Panc1 (cell line): ENCODE measurements around the gene ZC3HAV1.

Source experiments
- POLR2AphosphoS5 ChIP-seq: IDR thresholded peaks from 2 replicates; pipeline ENCODE4 v1.6.1; 2012; ENCODE audit warnings: mild to moderate bottlenecking, low read depth, low read length, moderate library complexity
- TF ChIP-seq, protein P1 (sequence below): fragments of 450-650 bp; IDR thresholded peaks from 2 replicates; pipeline ENCODE4 v1.5.1; 2017; ENCODE audit warnings: mild to moderate bottlenecking
- TF ChIP-seq, protein P2 (sequence below), 2 experiments: IDR thresholded peaks; 2 replicates each; pipeline ENCODE4 v1.6.1; 2011 to 2012; ENCODE audit warnings: low read depth in 2 of 2, control low read depth in 1 of 2, low read length in 1 of 2, mild to moderate bottlenecking in 1 of 2, moderate library complexity in 1 of 2; ENCODE audit not compliant: insufficient read depth in 1 of 2

DNA sequence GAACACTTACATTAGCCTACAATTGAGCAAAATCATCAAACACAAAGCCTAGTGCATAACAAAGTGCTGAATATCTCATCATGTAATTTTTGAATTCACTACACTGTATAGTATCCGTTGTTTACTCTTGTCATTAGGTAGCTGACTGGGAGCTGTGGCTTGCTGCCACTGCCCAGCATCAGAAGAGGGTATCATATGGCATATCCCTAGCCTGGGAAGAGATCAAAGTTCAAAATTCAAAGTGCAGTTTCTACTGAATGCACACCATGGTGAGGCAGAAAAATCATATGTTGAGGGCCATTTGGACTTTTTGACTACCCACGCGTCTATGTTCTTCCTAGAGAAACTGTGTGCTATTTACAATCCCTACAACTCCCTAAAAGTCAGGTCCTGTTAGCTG lies 7.5 kb upstream of the ZC3HAV1 start:
- TF ChIP-seq, protein P1, sequence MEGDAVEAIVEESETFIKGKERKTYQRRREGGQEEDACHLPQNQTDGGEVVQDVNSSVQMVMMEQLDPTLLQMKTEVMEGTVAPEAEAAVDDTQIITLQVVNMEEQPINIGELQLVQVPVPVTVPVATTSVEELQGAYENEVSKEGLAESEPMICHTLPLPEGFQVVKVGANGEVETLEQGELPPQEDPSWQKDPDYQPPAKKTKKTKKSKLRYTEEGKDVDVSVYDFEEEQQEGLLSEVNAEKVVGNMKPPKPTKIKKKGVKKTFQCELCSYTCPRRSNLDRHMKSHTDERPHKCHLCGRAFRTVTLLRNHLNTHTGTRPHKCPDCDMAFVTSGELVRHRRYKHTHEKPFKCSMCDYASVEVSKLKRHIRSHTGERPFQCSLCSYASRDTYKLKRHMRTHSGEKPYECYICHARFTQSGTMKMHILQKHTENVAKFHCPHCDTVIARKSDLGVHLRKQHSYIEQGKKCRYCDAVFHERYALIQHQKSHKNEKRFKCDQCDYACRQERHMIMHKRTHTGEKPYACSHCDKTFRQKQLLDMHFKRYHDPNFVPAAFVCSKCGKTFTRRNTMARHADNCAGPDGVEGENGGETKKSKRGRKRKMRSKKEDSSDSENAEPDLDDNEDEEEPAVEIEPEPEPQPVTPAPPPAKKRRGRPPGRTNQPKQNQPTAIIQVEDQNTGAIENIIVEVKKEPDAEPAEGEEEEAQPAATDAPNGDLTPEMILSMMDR = no peak
- TF ChIP-seq, protein P2, sequence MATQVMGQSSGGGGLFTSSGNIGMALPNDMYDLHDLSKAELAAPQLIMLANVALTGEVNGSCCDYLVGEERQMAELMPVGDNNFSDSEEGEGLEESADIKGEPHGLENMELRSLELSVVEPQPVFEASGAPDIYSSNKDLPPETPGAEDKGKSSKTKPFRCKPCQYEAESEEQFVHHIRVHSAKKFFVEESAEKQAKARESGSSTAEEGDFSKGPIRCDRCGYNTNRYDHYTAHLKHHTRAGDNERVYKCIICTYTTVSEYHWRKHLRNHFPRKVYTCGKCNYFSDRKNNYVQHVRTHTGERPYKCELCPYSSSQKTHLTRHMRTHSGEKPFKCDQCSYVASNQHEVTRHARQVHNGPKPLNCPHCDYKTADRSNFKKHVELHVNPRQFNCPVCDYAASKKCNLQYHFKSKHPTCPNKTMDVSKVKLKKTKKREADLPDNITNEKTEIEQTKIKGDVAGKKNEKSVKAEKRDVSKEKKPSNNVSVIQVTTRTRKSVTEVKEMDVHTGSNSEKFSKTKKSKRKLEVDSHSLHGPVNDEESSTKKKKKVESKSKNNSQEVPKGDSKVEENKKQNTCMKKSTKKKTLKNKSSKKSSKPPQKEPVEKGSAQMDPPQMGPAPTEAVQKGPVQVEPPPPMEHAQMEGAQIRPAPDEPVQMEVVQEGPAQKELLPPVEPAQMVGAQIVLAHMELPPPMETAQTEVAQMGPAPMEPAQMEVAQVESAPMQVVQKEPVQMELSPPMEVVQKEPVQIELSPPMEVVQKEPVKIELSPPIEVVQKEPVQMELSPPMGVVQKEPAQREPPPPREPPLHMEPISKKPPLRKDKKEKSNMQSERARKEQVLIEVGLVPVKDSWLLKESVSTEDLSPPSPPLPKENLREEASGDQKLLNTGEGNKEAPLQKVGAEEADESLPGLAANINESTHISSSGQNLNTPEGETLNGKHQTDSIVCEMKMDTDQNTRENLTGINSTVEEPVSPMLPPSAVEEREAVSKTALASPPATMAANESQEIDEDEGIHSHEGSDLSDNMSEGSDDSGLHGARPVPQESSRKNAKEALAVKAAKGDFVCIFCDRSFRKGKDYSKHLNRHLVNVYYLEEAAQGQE (IDR thresholded peaks at IDR 0.05; ENCODE audit: insufficient read depth in 1 of 2, low read depth in 2 of 2, low read length in 1 of 2) = no peak
- no peak for TF ChIP-seq POLR2AphosphoS5
